Subcutaneous adipose tissue (tissue), 4 donors: ENCODE data around the gene PAX2. TPM values are rescaled to one million over a fixed set of nuclear protein-coding genes. Genes with fewer than 3 reads are reported as not detected.

Source experiments
- total RNA-seq, 4 donors: library from RNA; depleted of rRNA; stranded (reverse); fragments of >200 nt; gene quantifications; one replicate each; pipeline ENCODE4 v1.1.0, GENCODE V29; 2016
- TF ChIP-seq, protein P1 (sequence below): fragments of 450-650 bp; IDR thresholded peaks from one replicate; pipeline ENCODE4 v1.5.1; 2016; ENCODE audit warnings: low read depth, mild to moderate bottlenecking, control low read depth, antibody characterized with exemption, moderate library complexity

The PAX2 gene
- total RNA-seq, 4 donors from 2014 or later = not detected

DNA sequence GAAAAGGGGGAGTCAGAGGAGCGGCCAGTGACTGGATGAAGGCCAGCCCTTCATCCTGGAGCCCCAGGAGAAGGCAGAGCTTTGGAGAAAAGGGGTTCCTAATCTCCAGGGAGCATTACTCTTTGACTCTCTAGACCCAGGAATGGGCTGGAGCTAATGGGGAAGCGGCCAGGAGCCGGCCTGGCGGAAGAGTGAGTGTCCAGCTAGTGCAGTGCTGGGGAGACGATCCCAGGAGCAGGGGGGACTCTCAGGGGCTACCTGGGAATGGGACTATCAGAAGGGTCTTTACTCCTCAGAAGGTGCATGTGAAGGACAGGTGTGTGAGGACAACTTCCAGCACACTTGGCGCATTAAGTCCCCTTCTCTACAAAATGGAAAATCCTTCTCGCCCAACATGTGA, 2.4 kb upstream of the PAX2 start:
- TF ChIP-seq, protein P1, sequence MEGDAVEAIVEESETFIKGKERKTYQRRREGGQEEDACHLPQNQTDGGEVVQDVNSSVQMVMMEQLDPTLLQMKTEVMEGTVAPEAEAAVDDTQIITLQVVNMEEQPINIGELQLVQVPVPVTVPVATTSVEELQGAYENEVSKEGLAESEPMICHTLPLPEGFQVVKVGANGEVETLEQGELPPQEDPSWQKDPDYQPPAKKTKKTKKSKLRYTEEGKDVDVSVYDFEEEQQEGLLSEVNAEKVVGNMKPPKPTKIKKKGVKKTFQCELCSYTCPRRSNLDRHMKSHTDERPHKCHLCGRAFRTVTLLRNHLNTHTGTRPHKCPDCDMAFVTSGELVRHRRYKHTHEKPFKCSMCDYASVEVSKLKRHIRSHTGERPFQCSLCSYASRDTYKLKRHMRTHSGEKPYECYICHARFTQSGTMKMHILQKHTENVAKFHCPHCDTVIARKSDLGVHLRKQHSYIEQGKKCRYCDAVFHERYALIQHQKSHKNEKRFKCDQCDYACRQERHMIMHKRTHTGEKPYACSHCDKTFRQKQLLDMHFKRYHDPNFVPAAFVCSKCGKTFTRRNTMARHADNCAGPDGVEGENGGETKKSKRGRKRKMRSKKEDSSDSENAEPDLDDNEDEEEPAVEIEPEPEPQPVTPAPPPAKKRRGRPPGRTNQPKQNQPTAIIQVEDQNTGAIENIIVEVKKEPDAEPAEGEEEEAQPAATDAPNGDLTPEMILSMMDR = no peak

DNA sequence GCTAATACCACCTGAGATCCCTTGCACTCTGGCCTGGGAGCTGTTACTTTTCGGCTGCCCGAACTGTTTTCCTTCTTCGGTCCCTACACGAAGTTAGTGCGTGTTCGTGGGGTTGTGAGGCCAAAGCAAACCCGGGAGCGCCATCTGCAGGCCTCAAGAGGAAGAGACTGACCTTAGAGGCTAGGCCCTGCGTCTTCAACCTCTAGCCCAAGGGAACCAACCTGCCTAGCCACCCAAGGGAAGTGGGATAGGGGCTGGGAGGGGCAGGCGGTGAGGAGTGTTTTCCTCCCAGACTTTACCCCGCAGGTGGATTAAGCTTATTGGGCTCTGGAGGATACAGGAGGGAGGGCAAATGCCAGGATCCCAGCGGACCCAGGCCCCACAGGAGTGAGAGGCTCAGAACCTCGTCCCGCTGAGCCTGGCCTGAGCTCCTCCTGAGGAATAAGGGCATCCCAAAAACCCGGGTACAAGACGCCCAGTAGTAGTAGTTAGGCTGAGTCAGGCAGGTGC, 1.7 kb upstream of the PAX2 start:
- TF ChIP-seq, protein P1 = no peak

DNA sequence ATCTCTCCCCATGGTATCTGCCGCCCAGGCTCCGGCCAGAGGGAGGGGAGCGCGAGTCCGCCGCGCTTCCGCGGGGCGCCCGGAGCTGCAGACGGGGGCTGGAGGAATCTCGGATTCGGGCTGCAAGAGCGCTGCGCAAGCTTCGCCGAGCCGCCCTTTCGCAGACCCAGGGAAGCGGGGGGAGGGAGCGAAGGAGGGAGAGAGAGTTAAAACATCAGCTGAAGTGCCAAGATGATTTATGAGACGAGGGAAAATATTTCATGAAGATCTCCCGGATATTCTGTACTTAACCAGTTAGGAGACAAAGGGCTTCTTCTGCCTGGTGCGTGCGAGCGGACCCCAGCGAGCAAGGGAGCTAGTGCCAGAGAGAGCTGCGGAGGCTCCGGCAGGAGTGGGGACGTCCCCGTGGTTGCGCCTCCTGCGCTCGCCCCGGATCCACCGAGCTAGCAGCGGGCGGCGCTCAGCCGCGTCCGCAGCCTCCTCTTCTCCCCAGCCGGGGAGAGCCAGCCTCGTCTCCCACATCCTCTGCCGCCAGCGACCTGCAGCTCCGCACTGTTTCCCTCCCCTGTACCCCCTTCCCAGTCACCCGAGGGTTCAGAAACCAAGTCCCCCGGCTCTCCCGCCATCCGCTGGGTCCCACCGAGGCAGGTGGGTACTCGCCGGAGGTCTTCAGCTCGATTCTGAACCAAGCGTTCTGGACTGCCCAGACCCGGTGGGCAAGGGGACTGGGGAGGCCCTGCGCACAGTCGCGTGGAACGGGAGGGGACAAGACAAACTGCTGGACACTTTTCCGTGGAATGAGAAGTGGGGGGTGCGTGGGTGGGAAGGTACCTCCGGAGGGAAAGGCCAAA, 1.0 kb upstream of the PAX2 start:
- TF ChIP-seq, protein P1 = no peak

DNA sequence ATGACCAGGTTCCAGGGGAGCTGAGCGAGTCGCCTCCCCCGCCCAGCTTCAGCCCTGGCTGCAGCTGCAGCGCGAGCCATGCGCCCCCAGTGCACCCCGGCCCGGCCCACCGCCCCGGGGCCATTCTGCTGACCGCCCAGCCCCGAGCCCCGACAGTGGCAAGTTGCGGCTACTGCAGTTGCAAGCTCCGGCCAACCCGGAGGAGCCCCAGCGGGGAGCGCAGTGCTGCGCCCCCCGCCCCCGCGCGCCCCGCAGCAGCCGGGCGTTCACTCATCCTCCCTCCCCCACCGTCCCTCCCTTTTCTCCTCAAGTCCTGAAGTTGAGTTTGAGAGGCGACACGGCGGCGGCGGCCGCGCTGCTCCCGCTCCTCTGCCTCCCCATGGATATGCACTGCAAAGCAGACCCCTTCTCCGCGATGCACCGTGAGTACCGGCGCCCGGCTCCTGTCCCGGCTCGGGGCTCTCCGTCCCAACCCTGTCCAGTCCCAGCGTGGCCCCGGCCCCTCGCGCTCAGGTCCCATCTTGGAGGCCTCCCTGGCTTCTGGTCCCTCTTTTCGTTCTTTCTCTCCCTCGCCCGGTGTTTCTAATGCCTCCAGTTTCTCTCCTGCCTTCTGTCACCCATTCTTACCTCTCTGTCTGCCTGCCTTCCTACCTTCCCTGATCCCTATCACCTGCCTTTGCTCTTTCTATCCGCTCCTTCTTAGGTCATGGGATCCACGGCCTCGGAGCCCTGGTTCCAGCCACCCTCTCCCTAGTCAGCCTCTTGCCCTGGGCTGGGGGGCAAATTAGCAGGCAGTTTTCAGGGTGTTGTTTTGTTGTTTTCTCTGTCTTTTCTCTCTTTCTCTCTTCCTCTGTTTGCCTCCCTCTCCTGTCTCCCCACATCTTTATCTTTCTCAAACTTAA, 751 bp downstream of the PAX2 start:
- TF ChIP-seq, protein P1 = no peak

DNA sequence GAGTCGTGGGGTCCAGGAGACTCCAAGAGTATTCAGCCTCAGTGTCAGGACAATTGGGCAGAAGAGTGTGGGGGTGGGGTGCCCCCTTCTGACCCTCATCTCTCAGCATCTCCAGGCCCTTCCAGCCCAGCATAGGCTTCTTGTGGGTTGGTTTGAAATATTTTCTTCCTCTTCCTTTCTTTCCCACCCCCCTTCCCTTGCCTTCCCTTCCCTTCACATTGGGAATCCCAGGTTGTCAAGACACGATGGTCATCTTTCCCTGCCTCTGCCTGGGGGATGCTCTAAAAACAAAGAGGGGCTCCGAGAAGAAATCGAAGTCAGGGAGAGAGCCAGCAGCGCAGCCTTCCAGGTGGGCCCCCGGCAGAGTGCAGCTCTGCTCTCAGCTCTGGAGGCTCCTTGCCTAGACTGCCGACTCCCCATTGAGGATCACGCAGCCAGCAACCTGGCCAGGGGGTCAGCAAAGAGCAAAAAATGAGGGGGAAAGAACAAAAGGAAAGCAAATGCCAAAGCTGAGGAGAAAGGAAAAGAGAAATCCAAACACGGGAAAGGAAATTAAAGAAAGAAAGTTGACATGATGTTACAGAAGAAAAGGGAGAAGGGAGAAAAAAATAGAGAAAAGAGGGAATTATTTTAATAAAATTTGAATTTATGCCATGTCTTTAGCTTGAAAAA, 1.5 kb downstream of the PAX2 start:
- TF ChIP-seq, protein P1 = no peak

DNA sequence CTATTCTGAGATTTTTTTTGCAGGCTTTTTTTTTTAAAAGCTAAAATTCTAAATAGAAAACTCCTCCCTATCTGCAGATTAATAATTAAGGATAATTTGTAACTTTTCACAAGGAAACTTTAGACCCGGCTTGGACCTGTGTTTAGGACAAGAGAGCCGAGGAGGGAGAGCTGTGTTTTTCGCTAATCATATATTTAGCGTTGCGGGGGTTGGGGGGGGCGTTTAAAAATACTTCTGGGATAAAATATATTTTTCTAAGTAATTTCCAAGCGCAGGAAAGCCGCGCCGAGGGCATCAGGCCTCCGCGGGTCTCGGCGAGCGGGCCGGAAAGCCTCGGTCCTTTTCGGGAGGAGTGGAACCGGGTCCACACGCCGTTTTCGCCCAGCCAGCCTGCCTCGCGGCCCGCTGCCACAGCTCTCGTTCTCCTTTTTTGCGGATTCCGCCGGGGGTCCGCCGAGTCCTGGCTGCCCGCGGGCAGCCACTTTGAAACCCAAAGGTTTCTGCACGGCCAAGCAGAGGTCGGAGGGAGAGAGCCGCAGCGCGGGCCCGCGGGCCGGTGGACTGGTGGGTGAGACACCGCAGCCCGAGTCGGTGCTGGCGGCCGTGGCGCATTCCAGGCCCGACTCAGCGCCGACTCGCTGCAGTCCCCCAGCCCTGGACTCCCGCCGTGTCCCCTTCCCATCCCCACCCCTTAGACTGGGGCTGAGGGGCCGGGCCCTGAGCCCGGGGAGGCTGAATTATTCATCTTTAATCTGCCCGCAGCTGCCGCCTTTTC, 2.3 kb downstream of the PAX2 start:
- TF ChIP-seq, protein P1 = no peak
